Ishikawa (cell line): ENCODE data around the gene SLC39A6.

Experiments
- CEBPB ChIP-seq: IDR thresholded peaks from 2 replicates; pipeline ENCODE4 v1.6.1; 2012
- TAF1 ChIP-seq: IDR thresholded peaks from 2 replicates; pipeline ENCODE4 v1.6.1; 2012; ENCODE audit warnings: low read depth, mild to moderate bottlenecking
- TEAD4 ChIP-seq: IDR thresholded peaks from 2 replicates; pipeline ENCODE4 v1.6.1; 2012

DNA sequence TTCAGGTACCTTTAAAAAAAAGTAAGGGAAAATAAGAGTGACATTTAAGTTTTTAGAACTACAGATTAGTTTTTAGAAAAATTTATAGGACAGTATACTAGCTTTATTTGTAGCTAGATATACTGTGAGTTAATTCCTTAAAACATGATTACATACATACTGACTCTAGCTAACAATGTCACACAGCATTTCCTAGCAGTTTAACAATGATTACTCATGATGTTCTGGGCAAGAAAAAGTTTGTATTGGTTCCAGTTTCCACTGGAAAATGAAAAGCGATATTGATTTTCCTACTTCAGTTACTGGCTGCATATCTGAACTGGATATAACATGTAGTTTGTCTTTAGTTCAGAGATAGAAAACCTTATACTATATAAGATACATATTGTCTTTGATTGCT lies 19.4 kb downstream of the SLC39A6 start:
- TF ChIP-seq CEBPB (no peak), TEAD4 (no peak), TAF1 (no peak)
